ENCODE measurements around the gene ARHGEF25.
"Not testable (repeated sequence)": the region's sequence is repeated elsewhere in the genome, so short reads cannot be mapped to it uniquely, and the experiment has no call there.

The ARHGEF25 gene

DNA sequence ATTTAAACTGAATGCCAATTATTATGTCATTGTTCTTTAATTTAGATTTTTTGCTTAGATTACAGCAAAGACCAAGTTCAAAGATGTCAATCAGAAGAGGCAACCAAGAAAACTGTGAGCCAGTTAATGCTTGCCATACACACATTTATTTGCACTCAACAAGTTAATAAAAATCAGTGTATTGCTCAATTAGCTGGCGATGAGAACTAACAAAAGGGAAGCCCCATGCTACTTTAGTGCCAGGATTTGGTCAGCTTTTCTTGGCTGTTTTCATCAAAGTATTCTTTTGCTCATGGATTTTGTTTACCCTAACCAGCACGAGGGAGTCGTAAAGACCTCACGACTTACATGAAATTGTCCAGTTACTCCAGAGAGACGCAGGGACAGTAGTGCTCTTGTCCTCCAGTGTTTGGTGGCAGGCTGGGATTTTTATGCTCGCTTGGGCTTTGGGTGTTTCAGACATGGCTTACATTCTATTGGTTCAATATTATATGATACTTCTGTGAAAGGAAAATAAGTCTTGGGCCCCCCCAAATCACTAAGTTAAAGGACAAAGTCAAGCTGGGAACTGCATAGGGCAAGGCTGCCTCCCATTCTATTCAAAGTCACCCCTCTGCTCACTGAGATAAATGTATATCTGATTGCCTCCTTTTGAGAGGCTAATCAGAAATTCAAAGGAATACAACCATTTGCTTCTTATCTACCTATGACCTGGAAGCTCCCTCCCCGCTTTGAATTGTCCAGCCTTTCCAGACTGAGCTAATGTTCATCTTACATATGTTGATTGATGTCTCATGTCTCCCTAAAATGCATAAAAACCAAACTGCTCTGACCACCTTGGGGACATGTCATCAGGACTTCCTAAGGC lies 29.2 kb downstream of the ARHGEF25 start:
- no peak for DNase-seq

DNA sequence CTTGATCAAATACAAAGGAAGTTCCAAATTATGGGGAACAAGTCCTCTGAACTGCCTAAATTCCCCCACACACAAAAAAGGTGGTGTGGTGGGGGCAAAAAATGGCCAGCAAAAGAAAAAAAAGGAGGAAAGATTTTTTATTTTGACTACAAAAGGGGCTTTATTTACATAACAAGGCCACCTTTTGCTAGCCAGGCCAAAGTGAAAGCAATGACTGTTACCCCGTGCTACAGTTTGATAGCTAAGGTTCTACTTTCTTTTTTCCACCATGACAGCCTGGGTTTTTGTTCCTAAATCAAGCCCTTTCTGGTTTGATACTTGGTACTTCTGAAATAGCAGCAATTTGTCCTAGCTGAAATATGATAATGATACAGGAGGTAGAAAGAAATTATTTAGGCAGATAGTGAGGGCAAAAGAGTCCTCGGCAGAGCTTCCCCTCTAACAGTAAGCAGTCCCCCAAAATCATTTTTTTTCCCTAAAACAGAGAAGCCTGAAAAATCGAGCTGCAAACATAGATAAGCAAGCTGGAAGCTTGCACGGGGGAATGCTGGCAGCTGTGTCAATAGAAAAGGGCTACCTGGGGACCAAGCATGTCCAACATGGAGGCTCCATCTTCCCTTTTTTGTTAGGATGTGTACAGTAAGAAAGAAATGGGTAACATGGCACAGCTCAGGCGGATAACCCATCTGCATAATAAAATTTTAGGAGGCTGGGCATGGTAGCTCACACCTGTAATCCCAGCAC lies 30.6 kb downstream of the ARHGEF25 start:
- DNase-seq, result no peak

DNA sequence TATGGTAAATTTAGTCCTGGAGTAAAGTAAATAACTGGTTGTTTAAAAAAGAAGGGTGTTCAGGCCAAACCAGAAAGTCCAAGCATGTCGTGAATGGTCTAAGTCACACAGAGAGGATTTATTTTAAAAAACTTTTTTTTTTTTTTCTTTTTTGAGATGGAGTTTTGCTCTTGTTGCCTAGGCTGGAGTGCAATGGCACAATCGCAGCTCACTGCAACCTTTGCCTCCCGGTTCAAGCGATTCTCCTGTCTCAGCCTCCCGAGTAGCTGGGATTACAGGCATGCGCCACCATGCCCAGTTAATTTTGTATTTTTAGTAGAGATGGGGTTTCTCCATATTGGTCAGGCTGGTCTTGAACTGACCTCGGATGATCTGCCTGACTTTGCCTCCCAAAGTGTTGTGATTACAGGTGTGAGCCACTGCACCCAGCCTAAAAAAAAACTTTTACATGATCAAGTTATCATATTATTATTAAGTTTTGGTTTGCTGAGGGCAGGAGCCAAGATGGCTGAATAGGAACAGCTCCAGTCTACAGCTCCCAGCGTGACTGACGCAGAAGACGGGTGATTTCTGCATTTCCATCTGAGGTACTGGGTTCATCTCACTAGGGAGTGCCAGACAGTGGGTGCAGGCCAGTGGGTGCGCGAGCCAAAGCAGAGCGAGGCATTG lies 34.9 kb downstream of the ARHGEF25 start:
- DNase-seq, result not testable (repeated sequence)

DNA sequence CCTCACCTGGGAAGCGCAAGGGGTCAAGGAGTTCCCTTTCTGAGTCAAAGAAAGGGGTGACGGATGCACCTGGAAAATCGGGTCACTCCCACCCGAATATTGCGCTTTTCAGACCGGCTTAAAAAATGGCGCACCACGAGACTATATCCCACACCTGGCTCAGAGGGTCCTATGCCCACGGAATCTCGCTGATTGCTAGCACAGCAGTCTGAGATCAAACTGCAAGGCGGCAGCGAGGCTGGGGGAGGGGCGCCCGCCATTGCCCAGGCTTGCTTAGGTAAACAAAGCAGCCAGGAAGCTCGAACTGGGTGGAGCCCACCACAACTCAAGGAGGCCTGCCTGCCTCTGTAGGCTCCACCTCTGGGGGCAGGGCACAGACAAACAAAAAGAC lies 35.4 kb downstream of the ARHGEF25 start:
- DNase-seq, result not testable (repeated sequence)

DNA sequence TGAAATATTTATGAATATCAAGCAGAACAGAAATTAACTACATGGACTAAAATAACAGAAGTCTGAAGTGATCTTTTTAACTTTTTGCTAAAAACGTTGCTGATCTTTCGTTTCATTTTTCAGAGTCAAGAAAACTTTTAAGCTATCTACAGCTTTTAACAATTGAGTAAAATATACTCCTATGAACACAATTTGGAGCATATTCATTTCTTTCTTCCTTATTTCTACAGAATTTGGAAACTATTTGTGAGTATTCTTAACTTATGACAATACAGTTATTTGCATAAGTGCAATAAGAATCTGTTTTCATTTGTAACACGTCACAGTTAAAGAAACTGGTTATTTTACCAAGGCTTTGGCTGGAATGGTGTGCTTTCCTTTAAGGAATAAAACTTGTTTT lies 42.8 kb downstream of the ARHGEF25 start:
- no peak for DNase-seq

DNA sequence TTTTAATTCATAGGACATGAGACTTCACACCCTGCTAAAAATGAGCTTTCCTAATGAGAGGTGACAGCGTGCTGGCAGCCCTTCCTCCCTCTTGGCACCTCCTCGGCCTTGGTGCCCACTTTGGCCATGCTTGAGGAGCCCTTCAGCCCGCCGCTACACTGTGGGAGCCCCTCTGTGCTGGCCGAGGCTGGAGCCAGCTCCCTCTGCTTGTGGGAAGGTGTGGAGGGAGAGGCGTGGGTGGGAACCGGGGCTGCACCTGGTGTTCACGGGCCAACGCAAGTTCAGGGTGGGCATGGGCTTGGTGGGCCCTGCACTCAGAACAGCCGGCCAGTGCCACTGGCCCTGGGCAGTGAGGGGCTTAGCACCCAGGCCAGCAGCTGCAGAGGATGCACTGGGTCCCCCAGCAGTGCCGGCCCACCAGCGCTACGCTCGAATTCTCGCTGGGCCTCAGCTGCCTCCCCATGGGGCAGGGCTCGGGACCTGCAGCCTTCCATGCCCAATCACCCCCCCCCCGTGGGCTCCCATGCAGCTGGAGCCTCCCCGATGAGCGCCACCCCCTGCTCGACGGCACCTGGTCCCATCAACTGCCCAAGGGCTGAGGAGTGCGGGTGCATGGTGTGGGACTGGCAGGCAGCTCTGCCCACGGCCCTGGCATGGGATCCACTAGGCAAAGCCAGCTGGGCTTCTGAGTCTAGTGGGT lies 44.5 kb downstream of the ARHGEF25 start:
- no peak for DNase-seq

DNA sequence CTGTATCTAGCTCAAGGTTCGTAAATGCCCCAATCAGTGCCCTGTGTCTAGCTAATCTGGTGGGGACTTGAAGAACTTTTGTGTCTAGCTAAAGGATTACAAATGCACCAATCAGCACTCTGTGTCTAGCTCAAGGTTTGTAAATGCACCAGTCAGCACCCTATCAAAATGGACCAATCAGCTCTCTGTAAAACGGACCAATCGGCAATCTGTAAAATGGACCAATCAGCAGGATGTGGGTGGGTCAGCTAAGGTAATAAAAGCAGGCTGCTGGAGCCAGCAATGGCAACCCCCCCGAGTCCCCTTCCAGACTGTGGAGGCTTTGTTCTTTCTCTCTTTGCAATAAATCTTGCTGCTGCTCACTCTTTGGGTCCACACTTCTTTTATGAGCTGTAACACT lies 45.2 kb downstream of the ARHGEF25 start:
- not testable (repeated sequence) for DNase-seq

DNA sequence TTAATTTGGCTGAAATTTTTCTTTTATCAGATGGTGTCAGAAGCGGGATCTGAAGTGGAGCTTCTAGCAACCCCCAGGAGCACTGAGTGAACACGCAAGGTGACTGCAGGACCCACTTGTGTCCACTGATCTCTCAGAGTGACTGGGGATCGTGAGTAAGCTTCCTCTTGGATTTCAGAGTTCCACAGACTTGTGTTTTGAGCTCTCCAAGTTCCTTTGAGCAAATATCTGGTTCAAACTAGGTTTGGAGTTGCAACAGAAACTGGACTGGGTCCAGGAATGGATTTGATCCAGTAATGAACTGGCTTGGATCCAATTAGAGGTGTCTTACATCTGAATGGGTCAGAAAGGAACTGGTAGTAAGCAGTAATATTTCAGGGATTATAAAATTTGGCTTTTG lies 46.5 kb downstream of the ARHGEF25 start:
- DNase-seq, result no peak

DNA sequence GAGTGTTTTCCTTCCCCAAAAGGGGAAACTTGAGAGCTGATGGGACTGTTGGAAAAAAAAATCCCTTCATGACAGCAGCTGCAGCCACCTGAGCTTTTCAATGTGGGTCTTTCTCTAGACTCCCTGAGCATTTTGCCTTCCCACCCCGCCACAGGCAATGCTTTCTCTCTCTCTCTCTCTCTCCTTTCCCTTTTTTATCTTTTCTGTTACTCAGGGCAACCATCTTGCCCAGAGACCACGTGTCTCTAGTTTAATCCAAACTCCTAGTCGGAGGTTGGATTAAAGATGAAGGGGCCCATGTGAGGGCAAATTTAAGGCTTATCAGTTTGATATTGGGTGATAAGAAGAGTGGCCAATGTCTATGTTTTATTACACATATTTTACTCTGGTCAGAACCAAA lies 47.7 kb downstream of the ARHGEF25 start:
- no peak for DNase-seq

DNA sequence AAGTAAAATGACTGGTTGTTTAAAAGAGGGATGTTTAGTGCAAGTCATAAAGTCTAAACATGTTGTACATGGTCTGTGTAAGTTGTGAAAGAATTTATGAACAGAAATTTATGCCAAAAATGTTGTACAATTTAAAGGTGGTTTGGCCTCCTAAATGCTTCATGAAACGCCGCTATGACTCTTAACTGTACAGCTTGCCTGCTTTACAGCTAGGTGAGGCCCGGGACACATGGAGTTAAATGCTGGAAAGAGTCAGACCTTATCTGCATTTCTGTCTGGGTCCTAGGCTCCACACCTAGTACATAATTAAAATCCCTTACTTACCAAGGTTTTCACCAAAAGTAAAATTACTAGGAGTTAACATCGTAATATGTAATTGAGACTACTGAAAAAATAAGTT lies 50.1 kb downstream of the ARHGEF25 start:
- DNase-seq, result no peak

DNA sequence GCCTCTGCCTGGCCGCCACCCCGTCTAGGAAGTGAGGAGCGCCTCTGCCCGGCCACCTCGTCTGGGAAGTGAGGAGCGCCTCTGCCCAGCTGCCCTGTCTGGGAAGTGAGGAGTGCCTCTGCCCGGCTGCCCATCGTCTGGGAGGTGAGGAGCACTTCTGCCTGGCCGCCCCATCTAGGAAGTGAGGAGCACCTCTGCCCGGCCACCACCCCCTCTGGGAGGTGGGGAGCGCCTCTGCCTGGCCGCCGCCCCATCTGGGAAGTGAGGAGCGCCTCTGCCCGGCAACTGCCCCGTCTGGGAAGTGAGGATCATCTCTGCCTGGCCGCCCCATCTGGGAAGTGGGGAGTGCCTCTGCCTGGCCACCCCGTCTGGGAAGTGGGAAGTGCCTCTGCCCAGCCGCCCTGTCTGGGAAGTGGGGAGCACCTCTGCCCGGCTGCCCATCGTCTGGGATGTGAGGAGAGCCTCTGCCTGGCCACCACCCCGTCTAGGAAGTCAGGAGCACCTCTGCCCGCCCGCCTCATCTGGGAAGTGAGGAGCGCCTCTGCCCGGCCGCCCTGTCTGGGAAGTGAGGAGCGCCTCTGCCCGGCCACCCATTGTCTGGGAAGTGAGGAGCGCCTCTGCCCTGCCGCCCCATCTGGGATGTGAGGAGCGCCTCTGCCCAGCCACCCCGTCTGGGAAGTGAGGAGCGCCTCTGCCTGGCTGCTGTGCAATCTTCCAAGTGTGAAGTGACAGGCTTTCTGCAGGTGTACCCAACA lies 54.0 kb downstream of the ARHGEF25 start:
- DNase-seq, result not testable (repeated sequence)

Measured in NCI-H1105 treated with DMSO at 0.1 percent for 48 hours (cell line).